NT2/D1 (cell line): ENCODE results near the gene HSPA8.

Source experiments
- SUZ12 ChIP-seq: IDR thresholded peaks from 2 replicates; pipeline ENCODE4 v1.6.1; 2011; ENCODE audit not compliant: insufficient read length, insufficient read depth; ENCODE audit errors: extremely low read depth
- YY1 ChIP-seq: IDR thresholded peaks from 2 replicates; pipeline ENCODE4 v1.6.1; 2011; ENCODE audit not compliant: insufficient read length, insufficient read depth
- ZNF274 ChIP-seq: IDR thresholded peaks from 2 replicates; pipeline ENCODE4 v1.6.1; 2011; ENCODE audit warnings: mild to moderate bottlenecking, low read depth, low read length

GRCh38 chr11:123110397-123110796 is 48.5 kb upstream of the HSPA8 start:
- TF ChIP-seq ZNF274 (no peak), SUZ12 (no peak), YY1 (no peak)
